NCI-H774 (cell line): ENCODE data around the gene CGREF1.
"Not testable (repeated sequence)": the region's sequence is repeated elsewhere in the genome, so short reads cannot be mapped to it uniquely, and the experiment has no call there.

Experiments used
- DNase-seq: peaks from one replicate; lab custom pipeline; 2025; lab: John Stamatoyannopoulos, UW

The CGREF1 gene

GRCh38 chr2:27087823-27088410, 31.0 kb downstream of the CGREF1 start:
- no peak for DNase-seq

- peak; percentile 59 for DNase-seq
Observed at GRCh38 chr2:27086724-27087593, 32.0 kb downstream of the CGREF1 start, which contains the start of gene KHK. Gene KHK (plus strand): TSS chr2:27086772. CDS start chr2:27087260, 488 bp downstream.

- DNase-seq = peak; percentile 91
Observed at GRCh38 chr2:27086090-27086723, 32.7 kb downstream of the CGREF1 start.

GRCh38 chr2:27085673-27086089, 33.2 kb downstream of the CGREF1 start:
- peak; percentile 6 for DNase-seq

GRCh38 chr2:27085062-27085672, 33.8 kb downstream of the CGREF1 start:
- DNase-seq = no peak

GRCh38 chr2:27084297-27085061, 34.4 kb downstream of the CGREF1 start:
- no peak for DNase-seq

GRCh38 chr2:27083410-27084296, 35.3 kb downstream of the CGREF1 start:
- no peak for DNase-seq

- no peak for DNase-seq
Observed at GRCh38 chr2:27082773-27083409, 36.0 kb downstream of the CGREF1 start.

GRCh38 chr2:27081984-27082772, 36.8 kb downstream of the CGREF1 start:
- DNase-seq = no peak

GRCh38 chr2:27080603-27080936, 38.4 kb downstream of the CGREF1 start:
- DNase-seq = no peak

- no peak for DNase-seq
Observed at GRCh38 chr2:27080140-27080469, 38.8 kb downstream of the CGREF1 start.

GRCh38 chr2:27079233-27080139, 39.4 kb downstream of the CGREF1 start:
- no peak for DNase-seq

- no peak for DNase-seq
Observed at GRCh38 chr2:27078267-27079194, 40.4 kb downstream of the CGREF1 start, which contains the start of gene EMILIN1. Gene EMILIN1 (plus strand): TSS chr2:27078615. CDS start chr2:27079066, 451 bp downstream.

- DNase-seq = no peak
Observed at GRCh38 chr2:27077231-27077630, 41.7 kb downstream of the CGREF1 start.

GRCh38 chr2:27076323-27076722, 42.6 kb downstream of the CGREF1 start:
- DNase-seq = no peak

GRCh38 chr2:27075566-27075871, 43.4 kb downstream of the CGREF1 start:
- DNase-seq = not testable (repeated sequence)
